ENCODE data around the gene CYP2U1.

The CYP2U1 gene

GRCh38 chr4:107935246-107935645, 3.9 kb downstream of the CYP2U1 start:
- Histone ChIP-seq H3K4me3 (ENCODE audit: low read depth, low read length, poor library complexity, severe bottlenecking) (no peak overlapping the region), H3F3A (ENCODE audit: insufficient read depth, low read length) (no peaks in the 10 kb centered on the region), H3K27ac (ENCODE audit: low read depth, low read length, poor library complexity, severe bottlenecking) (no peak overlapping the region), H3K27me3 (ENCODE audit: insufficient read depth, low read length) (no peaks in the 10 kb centered on the region), H3K9me3 (ENCODE audit: low read length) (no peaks in the 10 kb centered on the region), H3K4me1 (ENCODE audit: insufficient read depth, low read length, severe bottlenecking) (peaks cover 27% of the 10 kb centered on the region), H3K36me3 (ENCODE audit: insufficient read depth, low read length) (peaks cover 14% of the 10 kb centered on the region), H4K20me1 (ENCODE audit: insufficient read depth, low read length) (no peaks in the 10 kb centered on the region), H3K9me2 (ENCODE audit: low read depth, low read length) (no peaks in the 10 kb centered on the region), H3K79me2 (ENCODE audit: insufficient read depth, low read length) (no peaks in the 10 kb centered on the region), H3K4me2 (ENCODE audit: low read length) (no peak overlapping the region), H2AFZ (ENCODE audit: low read length) (no peak overlapping the region), H3K9ac (ENCODE audit: low read length) (no peak overlapping the region)
- no peak for TF ChIP-seq CTCF (IDR thresholded peaks at IDR 0.05; ENCODE audit: low read length)

GRCh38 chr4:107937040-107937439, 5.7 kb downstream of the CYP2U1 start:
- Histone ChIP-seq H3K4me3 (ENCODE audit: low read depth, low read length, poor library complexity, severe bottlenecking) (no peak overlapping the region), H3K27me3 (ENCODE audit: insufficient read depth, low read length) (no peaks in the 10 kb centered on the region), H3K9ac (ENCODE audit: low read length) (no peak overlapping the region), H3K4me1 (ENCODE audit: insufficient read depth, low read length, severe bottlenecking) (peaks cover 18% of the 10 kb centered on the region), H3F3A (ENCODE audit: insufficient read depth, low read length) (no peaks in the 10 kb centered on the region), H3K9me3 (ENCODE audit: low read length) (no peaks in the 10 kb centered on the region), H3K9me2 (ENCODE audit: low read depth, low read length) (no peaks in the 10 kb centered on the region), H4K20me1 (ENCODE audit: insufficient read depth, low read length) (no peaks in the 10 kb centered on the region), H3K79me2 (ENCODE audit: insufficient read depth, low read length) (no peaks in the 10 kb centered on the region), H3K4me2 (ENCODE audit: low read length) (no peak overlapping the region), H3K36me3 (ENCODE audit: insufficient read depth, low read length) (peaks cover 14% of the 10 kb centered on the region), H2AFZ (ENCODE audit: low read length) (no peak overlapping the region), H3K27ac (ENCODE audit: low read depth, low read length, poor library complexity, severe bottlenecking) (no peak overlapping the region)
- no peak for TF ChIP-seq CTCF (IDR thresholded peaks at IDR 0.05; ENCODE audit: low read length)
- no peak for TF ChIP-seq EZH2 (IDR thresholded peaks at IDR 0.05; ENCODE audit: borderline replicate concordance, low read length)

- H3K4me2 ChIP-seq (ENCODE audit: low read length) = no peak overlapping the region
- no peaks in the 10 kb centered on the region for H3K79me2 ChIP-seq (ENCODE audit: insufficient read depth, low read length)
- H3F3A ChIP-seq (ENCODE audit: insufficient read depth, low read length) = no peaks in the 10 kb centered on the region
- H3K27me3 ChIP-seq (ENCODE audit: insufficient read depth, low read length) = no peaks in the 10 kb centered on the region
- H3K9me3 ChIP-seq (ENCODE audit: low read length) = no peaks in the 10 kb centered on the region
- H3K4me3 ChIP-seq (ENCODE audit: low read depth, low read length, poor library complexity, severe bottlenecking) = no peak overlapping the region
- H3K36me3 ChIP-seq (ENCODE audit: insufficient read depth, low read length) = peaks cover 14% of the 10 kb centered on the region
- no peaks in the 10 kb centered on the region for H3K9me2 ChIP-seq (ENCODE audit: low read depth, low read length)
- TF ChIP-seq CTCF (IDR thresholded peaks at IDR 0.05; ENCODE audit: low read length) = no peak
- TF ChIP-seq EZH2 (IDR thresholded peaks at IDR 0.05; ENCODE audit: borderline replicate concordance, low read length) = no peak
- H3K27ac ChIP-seq (ENCODE audit: low read depth, low read length, poor library complexity, severe bottlenecking) = no peak overlapping the region
- H2AFZ ChIP-seq (ENCODE audit: low read length) = no peak overlapping the region
- H3K9ac ChIP-seq (ENCODE audit: low read length) = no peak overlapping the region
- no peaks in the 10 kb centered on the region for H3K4me1 ChIP-seq (ENCODE audit: insufficient read depth, low read length, severe bottlenecking)
- H4K20me1 ChIP-seq (ENCODE audit: insufficient read depth, low read length) = no peaks in the 10 kb centered on the region
Measured at GRCh38 chr4:107939307-107939706, 8.0 kb downstream of the CYP2U1 start.
